CD4-positive, alpha-beta T cell (primary cell): ENCODE measurements around the gene TTC28. TPM values are rescaled to one million over a fixed set of nuclear protein-coding genes. Genes with fewer than 3 reads are reported as not detected.

Experiments used
- ATAC-seq: fragments of 200-7000 bp; cut with Tn5 transposase; one replicate; pipeline ENCODE4 v1.10.0; 2022; ENCODE audit warnings: mild to moderate bottlenecking; ENCODE audit not compliant: poor library complexity
- CTCF ChIA-PET: fragments of 350-600 bp; sonication (Branson Sonifier 250); formaldehyde crosslinking; loops from one replicate; lab custom pipeline; 2021; ENCODE audit warnings: antibody characterized with exemption, inconsistent platforms; lab: Charles Lee
- POLR2A ChIA-PET: fragments of 350-600 bp; sonication (Branson Sonifier 250); formaldehyde crosslinking; loops from one replicate; lab custom pipeline; 2021; ENCODE audit warnings: antibody characterized with exemption, inconsistent platforms; lab: Charles Lee
- DNase-seq, 14 experiments: peaks; one replicate each; pipeline ENCODE4 v3.0.0-alpha.2; 2013 to 2020; ENCODE audit warnings: mixed read lengths in 2 of 14
- H3K27ac ChIP-seq, 2 donors: one replicate each; pipeline versions ENCODE4 v1.5.1 to v1.7.0; 2013; ENCODE audit warnings: low read length in 2 of 2, low read depth in 1 of 2, mild to moderate bottlenecking in 1 of 2
- H3K27me3 ChIP-seq, 2 experiments: 1 replicate in 1 of 2; 2 replicates in 1 of 2; pipeline versions ENCODE4 v1.6.1 to v1.7.0; 2013; ENCODE audit warnings: low read length in 2 of 2, control low read depth in 1 of 2, mild to moderate bottlenecking in 1 of 2, moderate library complexity in 1 of 2; ENCODE audit not compliant: insufficient read depth in 2 of 2, control insufficient read depth in 1 of 2
- H3K36me3 ChIP-seq: one replicate; pipeline ENCODE4 v1.6.1; 2013; ENCODE audit warnings: low read length, control low read depth; ENCODE audit not compliant: insufficient read depth
- H3K4me1 ChIP-seq: one replicate; pipeline ENCODE4 v1.6.1; 2013; ENCODE audit warnings: low read length, control low read depth; ENCODE audit not compliant: insufficient read depth
- H3K4me3 ChIP-seq: one replicate; pipeline ENCODE4 v1.5.1; 2013; ENCODE audit warnings: mild to moderate bottlenecking, low read length, moderate library complexity
- H3K9me3 ChIP-seq, 2 experiments: 1 replicate in 1 of 2; 2 replicates in 1 of 2; pipeline versions ENCODE4 v1.6.1 to v1.7.0; 2013; ENCODE audit warnings: low read length in 2 of 2, mild to moderate bottlenecking in 2 of 2, control low read depth in 1 of 2, moderate library complexity in 1 of 2; ENCODE audit not compliant: control insufficient read depth in 1 of 2, insufficient read depth in 1 of 2
- H3K27ac Mint-ChIP-seq: one replicate; pipeline ENCODE4 v1.8.0; 2020; ENCODE audit warnings: mixed read lengths
- H3K27me3 Mint-ChIP-seq: one replicate; pipeline ENCODE4 v1.8.0; 2021; ENCODE audit warnings: mixed read lengths
- H3K36me3 Mint-ChIP-seq: one replicate; pipeline ENCODE4 v1.8.0; 2021; ENCODE audit warnings: low read depth, mixed read lengths
- H3K4me1 Mint-ChIP-seq: one replicate; pipeline ENCODE4 v1.8.0; 2021; ENCODE audit warnings: low read depth, mixed read lengths
- H3K4me3 Mint-ChIP-seq: one replicate; pipeline ENCODE4 v1.8.0; 2020; ENCODE audit warnings: mild to moderate bottlenecking, mixed read lengths
- H3K9me3 Mint-ChIP-seq: one replicate; pipeline ENCODE4 v1.8.0; 2020; ENCODE audit warnings: mixed read lengths
- intact Hi-C, 2 experiments: fragments of 100-400 bp; cut with DNase I in 1 of 2; cut with micrococcal nuclease in 1 of 2; formaldehyde crosslinking; loops; one replicate each; pipeline versions ENCODE4 v1.15.1 to v1.9.0; 2023 to 2025; cut with DNase I, micrococcal nuclease
- total RNA-seq, 174 experiments: library from RNA in 2 of 174; stranded (reverse) in 2 of 174; gene quantifications; one replicate each; pipeline ENCODE4 v1.2.3 and lab custom pipeline; 2021 to 2026
- TF ChIP-seq, protein P1 (sequence below): fragments of 200-600 bp; IDR thresholded peaks from one replicate; pipeline ENCODE4 v1.8.0; 2022; ENCODE audit warnings: antibody characterized with exemption, mild to moderate bottlenecking

Gene TTC28
- total RNA-seq, 2 experiments from 2014 or later = 4.6 to 5.7 TPM

GRCh38 chr22:28105988-28106387 lies 573.7 kb downstream of the TTC28 start:
- Mint-ChIP-seq H3K4me3 (no peak overlapping the region), H3K27ac (no peak overlapping the region), H3K27me3 (no peaks in the 10 kb centered on the region), H3K4me1 (no peaks in the 10 kb centered on the region), H3K9me3 (no peaks in the 10 kb centered on the region), H3K36me3 (peaks cover 5% of the 10 kb centered on the region)
- DNase-seq (no peak), ATAC-seq (no peak)
- CTCF ChIA-PET = no interaction called here
- Histone ChIP-seq H3K4me3 (no peak overlapping the region), H3K27ac (no peak overlapping the region), H3K27me3 (no peaks in the 10 kb centered on the region), H3K4me1 (no peaks in the 10 kb centered on the region), H3K9me3 (no peaks in the 10 kb centered on the region), H3K36me3 (no peaks in the 10 kb centered on the region)
- TF ChIP-seq, protein P1, sequence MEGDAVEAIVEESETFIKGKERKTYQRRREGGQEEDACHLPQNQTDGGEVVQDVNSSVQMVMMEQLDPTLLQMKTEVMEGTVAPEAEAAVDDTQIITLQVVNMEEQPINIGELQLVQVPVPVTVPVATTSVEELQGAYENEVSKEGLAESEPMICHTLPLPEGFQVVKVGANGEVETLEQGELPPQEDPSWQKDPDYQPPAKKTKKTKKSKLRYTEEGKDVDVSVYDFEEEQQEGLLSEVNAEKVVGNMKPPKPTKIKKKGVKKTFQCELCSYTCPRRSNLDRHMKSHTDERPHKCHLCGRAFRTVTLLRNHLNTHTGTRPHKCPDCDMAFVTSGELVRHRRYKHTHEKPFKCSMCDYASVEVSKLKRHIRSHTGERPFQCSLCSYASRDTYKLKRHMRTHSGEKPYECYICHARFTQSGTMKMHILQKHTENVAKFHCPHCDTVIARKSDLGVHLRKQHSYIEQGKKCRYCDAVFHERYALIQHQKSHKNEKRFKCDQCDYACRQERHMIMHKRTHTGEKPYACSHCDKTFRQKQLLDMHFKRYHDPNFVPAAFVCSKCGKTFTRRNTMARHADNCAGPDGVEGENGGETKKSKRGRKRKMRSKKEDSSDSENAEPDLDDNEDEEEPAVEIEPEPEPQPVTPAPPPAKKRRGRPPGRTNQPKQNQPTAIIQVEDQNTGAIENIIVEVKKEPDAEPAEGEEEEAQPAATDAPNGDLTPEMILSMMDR = no peak
- POLR2A ChIA-PET = no interaction called here
- intact Hi-C loops = no loop called here

GRCh38 chr22:28105413-28105812 lies 574.2 kb downstream of the TTC28 start:
- ChIA-PET POLR2A (no interaction called here), CTCF (no interaction called here)
- TF ChIP-seq, protein P1 = no peak
- no peaks in the 10 kb centered on the region for H3K9me3 ChIP-seq
- DNase-seq (no peak), ATAC-seq (no peak)
- no peaks in the 10 kb centered on the region for H3K36me3 ChIP-seq
- H3K27me3 Mint-ChIP-seq = no peaks in the 10 kb centered on the region
- intact Hi-C loops = no loop called here
- no peaks in the 10 kb centered on the region for H3K4me1 Mint-ChIP-seq
- H3K4me3 ChIP-seq = no peak overlapping the region
- no peak overlapping the region for H3K27ac Mint-ChIP-seq
- no peaks in the 10 kb centered on the region for H3K4me1 ChIP-seq
- H3K9me3 Mint-ChIP-seq = no peaks in the 10 kb centered on the region
- no peak overlapping the region for H3K27ac ChIP-seq
- H3K36me3 Mint-ChIP-seq = peaks cover 5% of the 10 kb centered on the region
- H3K4me3 Mint-ChIP-seq = no peak overlapping the region
- no peaks in the 10 kb centered on the region for H3K27me3 ChIP-seq

DNA sequence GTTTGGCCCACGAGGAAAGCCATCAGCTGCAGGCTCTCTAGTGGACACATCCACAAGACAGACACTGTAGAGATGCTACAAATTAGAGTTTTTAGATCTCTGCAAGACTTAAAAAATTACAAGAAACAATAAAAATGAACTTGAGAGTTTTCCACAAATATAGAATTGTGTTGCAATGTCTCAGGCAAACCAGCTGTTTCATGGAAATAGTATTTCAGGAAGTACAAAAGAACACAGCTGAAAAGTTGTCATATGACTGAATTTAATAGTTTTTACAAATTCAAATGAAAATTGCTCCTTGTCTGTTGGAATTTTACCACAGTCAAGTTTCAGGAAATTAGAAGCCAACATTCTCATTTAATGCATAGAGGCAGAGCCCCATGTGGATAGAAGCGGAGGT lies 576.0 kb downstream of the TTC28 start:
- no peak for ATAC-seq
- H3K27me3 Mint-ChIP-seq = no peaks in the 10 kb centered on the region
- Histone ChIP-seq H3K27ac (no peak overlapping the region), H3K4me3 (no peak overlapping the region), H3K27me3 (no peaks in the 10 kb centered on the region), H3K36me3 (no peaks in the 10 kb centered on the region), H3K9me3 (no peaks in the 10 kb centered on the region), H3K4me1 (no peaks in the 10 kb centered on the region)
- no peak overlapping the region for H3K27ac Mint-ChIP-seq
- CTCF ChIA-PET = no interaction called here
- peaks cover 5% of the 10 kb centered on the region for H3K36me3 Mint-ChIP-seq
- H3K9me3 Mint-ChIP-seq = no peaks in the 10 kb centered on the region
- no peak for DNase-seq
- intact Hi-C loops = no loop called here
- H3K4me3 Mint-ChIP-seq = no peak overlapping the region
- POLR2A ChIA-PET = no interaction called here
- TF ChIP-seq, protein P1 = no peak
- H3K4me1 Mint-ChIP-seq = no peaks in the 10 kb centered on the region
